ENCODE results near the gene YES1. TPM values are rescaled to one million over a fixed set of nuclear protein-coding genes. Genes with fewer than 3 reads are reported as not detected.

The YES1 gene
- total RNA-seq, 2 experiments from 2014 or later = not detected

DNA sequence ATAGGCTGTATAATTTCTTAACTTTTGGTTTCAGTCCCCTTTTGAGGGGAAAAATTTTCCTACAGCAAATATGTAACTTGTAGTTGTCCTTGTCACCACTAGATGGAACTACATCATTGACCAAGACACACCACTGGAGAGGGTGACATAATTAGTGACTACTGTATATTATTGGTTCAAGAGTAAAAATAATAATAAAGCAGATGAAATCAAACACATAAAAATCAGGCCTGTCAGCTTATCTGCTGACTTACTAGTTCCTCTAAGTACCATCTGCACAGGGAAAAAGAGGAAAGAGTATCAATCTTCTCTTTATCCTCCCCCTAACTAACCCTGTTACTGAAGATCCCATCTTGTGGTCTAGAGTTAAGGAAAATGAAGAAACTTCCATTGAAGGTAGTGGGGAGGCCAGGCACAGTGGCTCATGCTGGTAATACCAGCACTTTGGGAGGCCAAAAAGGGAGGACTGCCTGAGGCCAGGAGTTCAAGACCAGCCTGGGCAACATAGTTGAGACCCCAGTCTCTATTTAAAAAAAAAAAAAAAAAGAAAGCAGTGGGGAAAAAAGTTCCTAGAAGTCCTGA, 70.0 kb downstream of the YES1 start:
- no peaks in the 10 kb centered on the region for H3K9me2 ChIP-seq (ENCODE audit: insufficient read depth, low read length)
- intact Hi-C loops (cut with micrococcal nuclease; ENCODE audit: unreplicated experiment) = loop anchor here (2.0 kb wide), 2 partner anchors 89 to 97 kb away; no protein-coding TSS in a partner anchor
- no TSS peak for BruUV-seq (replicated peaks)
- no peak for TF ChIP-seq EZH2phosphoT487 (IDR thresholded peaks at IDR 0.05; ENCODE audit: borderline replicate concordance, low read depth, low read length)
- TF ChIP-seq CTCF (conservative IDR thresholded peaks at IDR 0.05; ENCODE audit: low read length) = peak; percentile 85
- POLR2A ChIA-PET = no interaction called here
- CTCF ChIA-PET (ENCODE audit: unreplicated experiment) = no interaction called here
- no peaks in the 10 kb centered on the region for H3K79me2 ChIP-seq (ENCODE audit: insufficient read depth, low read depth, low read length)
- H3K4me2 ChIP-seq (ENCODE audit: low read length) = no peak overlapping the region
- no peaks in the 10 kb centered on the region for H4K20me1 ChIP-seq (ENCODE audit: insufficient read depth, low read length)
- no peaks in the 10 kb centered on the region for H3K36me3 ChIP-seq (ENCODE audit: insufficient read depth, low read length)
- no peaks in the 10 kb centered on the region for H3K9me3 ChIP-seq (ENCODE audit: low read length)
- no peak overlapping the region for H3K4me3 ChIP-seq (ENCODE audit: low read depth, low read length, poor library complexity, severe bottlenecking)
- no peak overlapping the region for H2AFZ ChIP-seq (ENCODE audit: low read length)
- H3K27ac ChIP-seq (ENCODE audit: low read depth, low read length, poor library complexity, severe bottlenecking) = no peak overlapping the region
- DNase-seq (ENCODE audit: low spot score) = peak; percentile 46
- no peaks in the 10 kb centered on the region for H3K4me1 ChIP-seq (ENCODE audit: insufficient read depth, low read length, poor library complexity, severe bottlenecking)

GRCh38 chr18:732371-732770, 79.7 kb downstream of the YES1 start:
- Histone ChIP-seq H3K4me3 (ENCODE audit: low read depth, low read length, poor library complexity, severe bottlenecking) (no peak overlapping the region), H4K20me1 (ENCODE audit: insufficient read depth, low read length) (no peaks in the 10 kb centered on the region), H3K27ac (ENCODE audit: low read depth, low read length, poor library complexity, severe bottlenecking) (no peak overlapping the region), H2AFZ (ENCODE audit: low read length) (no peak overlapping the region), H3K4me2 (ENCODE audit: low read length) (no peak overlapping the region), H3K79me2 (ENCODE audit: insufficient read depth, low read depth, low read length) (no peaks in the 10 kb centered on the region), H3K9me2 (ENCODE audit: insufficient read depth, low read length) (no peaks in the 10 kb centered on the region), H3K36me3 (ENCODE audit: insufficient read depth, low read length) (no peaks in the 10 kb centered on the region), H3K9me3 (ENCODE audit: low read length) (no peaks in the 10 kb centered on the region), H3K4me1 (ENCODE audit: insufficient read depth, low read length, poor library complexity, severe bottlenecking) (no peaks in the 10 kb centered on the region)
- BruUV-seq (replicated peaks) = no TSS peak
- TF ChIP-seq EZH2phosphoT487 (IDR thresholded peaks at IDR 0.05; ENCODE audit: borderline replicate concordance, low read depth, low read length) (no peak), CTCF (conservative IDR thresholded peaks at IDR 0.05; ENCODE audit: low read length) (no peak)
- CTCF ChIA-PET (ENCODE audit: unreplicated experiment) = no interaction called here
- intact Hi-C loops (cut with micrococcal nuclease; ENCODE audit: unreplicated experiment) = no loop called here
- POLR2A ChIA-PET = interaction anchor here (0.7 kb wide), 1 partner anchor 60 kb away, joined by 3 read pairs; no protein-coding TSS in a partner anchor
- no peak for DNase-seq (ENCODE audit: low spot score)

DNA sequence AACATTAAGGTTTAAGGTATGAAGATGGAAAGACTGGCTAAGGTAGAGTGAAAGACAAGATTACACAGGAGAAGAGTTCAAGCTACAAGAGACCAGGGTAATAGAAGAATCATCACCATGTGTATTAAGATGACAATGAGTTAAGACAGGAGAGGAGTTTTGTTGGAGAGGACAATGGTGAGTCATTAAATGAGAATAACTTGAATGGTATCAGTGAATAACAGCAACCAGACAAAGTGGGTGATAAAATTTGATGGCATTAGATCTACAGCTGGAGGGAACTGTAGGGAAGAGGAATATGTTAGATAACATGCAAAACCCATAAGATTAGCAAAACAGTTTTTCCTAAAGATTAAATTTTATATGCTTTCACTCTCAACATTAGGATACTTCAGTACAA, 80.9 kb downstream of the YES1 start:
- no peaks in the 10 kb centered on the region for H3K36me3 ChIP-seq (ENCODE audit: insufficient read depth, low read length)
- no peak overlapping the region for H3K4me2 ChIP-seq (ENCODE audit: low read length)
- no peaks in the 10 kb centered on the region for H3K4me1 ChIP-seq (ENCODE audit: insufficient read depth, low read length, poor library complexity, severe bottlenecking)
- ChIA-PET CTCF (ENCODE audit: unreplicated experiment) (no interaction called here), POLR2A (interaction anchor here (0.7 kb wide), 1 partner anchor 1266 kb away, joined by 3 read pairs; no protein-coding TSS in a partner anchor)
- no peaks in the 10 kb centered on the region for H4K20me1 ChIP-seq (ENCODE audit: insufficient read depth, low read length)
- intact Hi-C loops (cut with micrococcal nuclease; ENCODE audit: unreplicated experiment) = no loop called here
- BruUV-seq (replicated peaks) = no TSS peak
- DNase-seq (ENCODE audit: low spot score) = no peak
- no peaks in the 10 kb centered on the region for H3K9me2 ChIP-seq (ENCODE audit: insufficient read depth, low read length)
- H3K4me3 ChIP-seq (ENCODE audit: low read depth, low read length, poor library complexity, severe bottlenecking) = no peak overlapping the region
- no peak overlapping the region for H3K27ac ChIP-seq (ENCODE audit: low read depth, low read length, poor library complexity, severe bottlenecking)
- TF ChIP-seq CTCF (conservative IDR thresholded peaks at IDR 0.05; ENCODE audit: low read length) = no peak
- TF ChIP-seq EZH2phosphoT487 (IDR thresholded peaks at IDR 0.05; ENCODE audit: borderline replicate concordance, low read depth, low read length) = no peak
- H3K9me3 ChIP-seq (ENCODE audit: low read length) = no peaks in the 10 kb centered on the region
- no peak overlapping the region for H2AFZ ChIP-seq (ENCODE audit: low read length)
- H3K79me2 ChIP-seq (ENCODE audit: insufficient read depth, low read depth, low read length) = no peaks in the 10 kb centered on the region

All from OCI-LY7 (cell line).